GM21390 (cell line): ENCODE measurements around the gene CD164L2.
"Not testable (repeated sequence)": the region's sequence is repeated elsewhere in the genome, so short reads cannot be mapped to it uniquely, and the experiment has no call there.

Experiments used
- ATAC-seq: cut with Tn5 transposase; IDR thresholded peaks from one replicate; pipeline ENCODE4 v1.9.1; 2021; ENCODE audit not compliant: unreplicated experiment

CD164L2 gene

DNA sequence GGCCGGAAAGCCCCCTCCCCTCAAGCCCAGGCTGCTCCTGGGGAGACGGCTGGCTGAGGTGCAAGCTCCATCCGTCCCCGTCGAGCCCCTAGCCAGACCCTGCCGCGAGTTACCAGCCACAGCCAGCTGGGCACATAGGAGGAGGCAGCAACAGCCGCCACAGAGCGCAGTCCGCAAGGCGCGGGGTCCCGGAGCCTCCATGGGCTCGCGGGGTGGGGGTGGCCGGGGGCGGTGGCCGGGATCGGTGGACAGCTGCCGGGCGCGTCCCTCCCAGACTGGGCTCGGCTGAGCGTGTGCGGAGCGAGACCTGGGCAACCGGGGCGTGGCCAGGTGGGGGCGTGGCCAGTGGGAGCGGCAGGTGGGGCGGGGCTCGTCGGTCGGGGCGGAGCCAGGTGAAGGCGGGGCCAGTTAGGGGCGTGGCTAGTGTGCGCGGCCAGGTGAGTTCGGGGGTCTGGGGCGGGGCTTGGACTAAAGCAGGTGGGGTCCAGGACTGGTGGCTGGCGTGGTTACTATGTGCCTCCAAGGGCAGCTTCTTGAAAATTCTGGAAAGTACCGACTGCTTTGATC, at the start of gene CD164L2:
Gene CD164L2, minus strand, starts transcription at position 295 of the 567 bp plus-strand sequence. Its CDS starts 94 bp downstream, at position 201.
- ATAC-seq: no peak

DNA sequence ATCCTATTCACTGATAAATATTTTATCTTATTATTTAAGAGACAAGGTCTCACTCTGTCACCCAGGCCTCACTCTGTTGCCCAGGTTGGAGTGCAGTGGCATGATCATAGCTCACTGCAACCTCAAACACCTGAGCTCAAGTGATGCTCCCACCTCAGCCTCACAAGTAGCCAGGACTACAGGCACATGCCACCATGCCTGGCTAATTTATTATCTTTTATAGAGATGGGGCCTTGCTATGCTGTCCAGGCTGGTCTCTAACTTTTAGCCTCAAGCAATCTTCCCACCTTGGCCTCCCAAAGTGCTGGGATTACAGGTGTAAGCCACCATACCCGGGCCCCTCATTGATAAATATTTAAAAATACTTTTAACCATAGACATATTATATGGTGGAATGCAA, 49.6 kb upstream of the CD164L2 start:
- not testable (repeated sequence) for ATAC-seq

DNA sequence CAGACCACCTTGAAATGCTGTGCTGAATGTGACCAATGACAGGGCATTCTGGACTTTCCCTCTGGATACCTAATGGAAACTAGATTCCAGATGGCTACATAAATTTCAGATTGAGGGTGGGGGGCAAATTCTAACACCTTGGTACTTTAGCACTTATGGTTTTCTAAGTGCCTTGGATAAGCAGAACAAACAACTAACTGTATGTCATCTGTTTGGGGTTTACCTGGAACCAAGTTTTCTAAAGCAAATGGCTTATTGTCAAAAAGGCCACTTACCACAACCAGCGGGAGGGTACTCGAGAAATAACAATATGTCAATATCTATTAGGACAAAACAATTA, 48.4 kb upstream of the CD164L2 start:
- no peak for ATAC-seq

DNA sequence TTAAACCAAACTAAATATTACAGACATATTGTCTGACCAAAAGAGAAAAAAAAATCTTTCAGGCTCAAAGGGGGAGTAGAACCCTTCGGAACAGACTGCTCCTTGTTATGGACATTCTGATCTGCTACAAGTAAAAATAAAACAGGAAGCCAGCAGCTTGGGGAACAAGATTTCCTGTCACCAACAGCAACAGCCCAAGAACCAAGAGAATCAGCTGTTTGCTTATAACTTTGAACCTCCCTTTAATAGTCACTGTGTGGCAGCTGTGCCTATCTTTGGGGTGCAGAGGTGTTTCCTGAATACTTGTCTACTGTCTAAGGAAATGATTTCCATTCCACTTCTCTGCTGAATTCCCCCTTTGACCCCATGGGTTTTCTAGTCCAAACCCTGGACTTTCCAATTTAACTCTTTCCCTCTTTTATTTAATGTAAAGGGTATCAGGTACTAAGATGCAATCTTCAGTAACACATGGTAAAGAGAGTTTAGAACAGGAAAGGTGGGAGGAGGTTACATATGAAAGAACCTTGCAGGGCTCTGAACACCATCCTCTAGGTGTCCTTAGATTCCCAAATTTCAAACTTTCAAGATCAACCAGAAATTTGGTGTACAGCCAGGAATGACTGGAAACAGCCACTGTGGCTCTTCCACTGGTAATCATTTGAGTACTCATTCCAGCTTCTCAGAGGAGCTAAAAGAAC, 47.9 kb upstream of the CD164L2 start:
- ATAC-seq: no peak

DNA sequence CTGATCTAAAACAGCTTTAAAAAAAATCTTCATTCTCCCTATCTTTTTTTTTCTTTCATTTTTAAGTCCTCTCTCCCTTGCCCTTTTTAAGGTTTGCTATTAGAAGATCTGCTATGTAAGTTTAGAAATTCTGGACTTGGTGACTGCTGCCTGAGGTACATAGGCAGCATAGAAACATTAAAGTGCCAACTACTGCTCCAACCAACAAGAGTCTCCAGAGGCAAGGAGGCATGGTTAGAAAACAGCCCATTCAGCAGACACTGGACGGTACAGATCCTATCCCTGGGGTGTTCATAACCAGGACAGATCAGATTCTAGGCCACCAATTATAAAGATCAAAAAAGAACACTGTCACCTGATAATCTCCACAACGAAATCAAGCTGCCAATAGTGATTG, 45.9 kb upstream of the CD164L2 start:
- ATAC-seq: no peak

DNA sequence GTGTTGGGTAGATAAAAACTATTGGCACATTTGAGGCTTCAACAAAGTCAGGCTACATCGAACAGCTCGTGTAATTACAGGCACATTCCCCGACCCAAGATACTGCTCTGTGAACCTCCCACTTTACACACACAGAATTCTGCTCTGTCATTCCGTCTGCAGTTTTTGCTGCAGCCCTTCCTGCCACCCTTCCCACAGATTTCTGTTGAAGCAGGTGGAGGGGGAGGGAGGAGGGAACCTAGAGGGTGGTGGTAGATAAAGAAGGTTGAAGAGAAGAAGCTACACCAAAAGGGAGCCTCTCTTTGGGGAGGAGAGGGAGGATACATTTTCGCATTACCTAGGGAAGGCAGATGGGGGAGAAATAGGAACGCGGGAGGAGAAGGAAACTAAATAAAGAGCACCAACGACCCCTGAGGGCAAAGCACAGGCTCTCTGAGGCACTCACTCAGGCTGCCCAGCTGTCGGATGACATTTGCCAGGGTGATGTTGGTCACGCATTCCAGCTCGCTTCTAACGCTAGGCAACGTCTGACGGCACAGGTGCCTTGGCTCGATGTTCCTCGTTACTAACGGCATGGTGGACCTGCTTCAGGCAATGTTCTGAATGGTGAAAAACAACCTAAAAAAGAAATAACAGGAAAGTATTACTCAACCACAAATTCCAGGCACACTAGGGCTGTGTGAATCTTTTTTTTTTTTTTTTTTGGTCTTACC, 45.3 kb upstream of the CD164L2 start:
- no peak for ATAC-seq

DNA sequence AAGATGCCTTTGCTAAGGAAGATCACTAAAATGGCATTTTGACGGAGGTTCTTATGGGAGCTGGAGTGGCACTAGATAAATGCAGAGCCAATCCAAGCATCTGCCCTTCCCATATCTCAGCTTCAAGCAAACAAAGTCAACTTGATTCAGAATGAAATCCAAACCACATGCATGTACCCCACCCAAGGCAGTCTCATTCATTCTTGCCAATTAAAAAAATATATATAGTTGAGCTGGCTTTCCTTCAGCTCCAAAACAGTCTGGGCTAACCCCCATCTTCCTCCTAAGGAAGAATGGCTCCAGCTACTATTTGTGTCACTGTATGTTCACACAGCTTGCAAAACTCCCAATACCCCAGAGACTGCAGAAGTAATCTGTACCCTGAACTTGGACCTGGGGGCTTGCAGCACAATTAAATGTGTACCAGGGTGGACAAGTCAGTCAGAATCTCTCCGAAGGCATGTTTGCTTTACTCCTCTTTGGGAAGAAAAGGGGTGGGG, 44.7 kb upstream of the CD164L2 start:
- no peak for ATAC-seq

DNA sequence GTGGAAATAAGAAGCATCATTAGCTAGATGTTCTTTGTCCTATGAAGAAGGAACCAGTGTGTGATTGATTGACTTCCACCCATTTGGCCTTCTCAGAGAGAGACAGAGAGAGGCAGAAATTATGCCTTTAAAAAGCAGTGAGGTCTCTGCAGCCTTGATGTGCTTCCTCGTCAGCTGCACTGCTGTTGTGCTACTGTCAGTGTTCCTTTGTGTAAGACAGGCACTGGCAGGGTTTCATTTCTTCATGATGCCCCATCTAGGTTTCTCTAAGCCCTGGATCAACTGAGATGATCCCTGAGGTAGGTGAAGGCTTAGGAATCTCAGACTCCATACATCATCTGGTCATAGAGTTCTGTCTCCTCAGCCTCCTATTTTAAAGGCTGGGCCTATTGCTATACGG, 44.2 kb upstream of the CD164L2 start:
- ATAC-seq: no peak

DNA sequence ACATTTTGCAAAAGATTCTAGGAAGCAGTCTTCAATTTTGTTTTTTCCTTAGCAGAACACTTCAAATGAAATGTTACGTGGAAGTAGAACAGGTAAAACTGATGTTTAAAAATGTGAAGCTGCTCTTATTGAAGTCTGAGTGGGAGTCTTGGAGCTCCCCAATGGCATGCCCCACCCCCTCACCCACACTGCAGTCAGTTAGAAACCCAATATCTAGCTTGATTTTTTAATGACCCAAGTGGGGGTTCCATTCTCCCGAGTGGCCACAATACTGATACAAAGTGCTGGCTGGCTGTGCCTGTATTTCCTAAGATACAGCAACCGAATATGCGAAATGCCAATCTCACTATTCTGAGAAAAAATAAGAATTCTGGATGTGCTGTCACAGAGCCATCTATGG, 40.6 kb upstream of the CD164L2 start:
- no peak for ATAC-seq

DNA sequence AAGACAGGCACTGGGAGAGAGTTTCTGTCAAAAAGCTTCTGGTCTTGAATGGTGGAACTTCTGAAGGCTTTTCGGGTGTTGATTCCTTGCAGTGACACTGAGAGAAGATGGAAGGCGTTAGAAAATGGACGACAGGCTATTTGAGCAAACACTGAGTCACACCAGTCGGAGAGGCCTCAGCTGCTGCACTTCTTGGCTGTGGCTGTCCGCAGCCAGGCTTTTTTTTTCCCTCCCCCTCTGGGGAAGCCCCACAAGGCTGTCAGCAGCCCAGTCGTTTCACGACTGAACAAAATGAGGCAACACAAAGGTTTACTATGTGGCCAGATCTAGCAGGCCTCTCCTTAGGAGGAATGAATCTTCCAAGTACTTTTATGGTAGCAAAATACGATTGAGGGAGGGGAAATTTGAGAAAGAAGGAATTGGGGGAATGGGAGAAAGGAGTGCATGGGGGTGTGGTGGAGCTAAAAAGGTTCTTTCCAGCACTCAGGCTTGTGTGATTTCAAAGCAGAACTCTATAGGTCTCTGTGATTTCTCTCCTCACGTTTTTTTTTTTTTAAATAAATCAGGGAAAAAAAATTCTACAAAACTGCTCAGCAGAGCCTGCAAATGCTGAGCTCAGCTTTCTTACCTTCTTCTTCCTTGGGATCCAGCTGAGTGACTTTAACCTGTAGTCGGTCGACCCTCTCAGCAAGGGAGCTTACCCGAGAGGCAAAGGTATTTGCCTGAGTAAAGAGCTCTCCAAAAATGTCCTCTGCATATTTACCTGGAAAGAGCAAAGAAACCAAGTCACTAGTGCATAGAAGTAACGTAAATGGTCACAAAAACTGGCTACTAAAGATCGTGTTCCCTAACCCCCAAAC, 35.4 kb upstream of the CD164L2 start:
- peak; percentile 53 for ATAC-seq

DNA sequence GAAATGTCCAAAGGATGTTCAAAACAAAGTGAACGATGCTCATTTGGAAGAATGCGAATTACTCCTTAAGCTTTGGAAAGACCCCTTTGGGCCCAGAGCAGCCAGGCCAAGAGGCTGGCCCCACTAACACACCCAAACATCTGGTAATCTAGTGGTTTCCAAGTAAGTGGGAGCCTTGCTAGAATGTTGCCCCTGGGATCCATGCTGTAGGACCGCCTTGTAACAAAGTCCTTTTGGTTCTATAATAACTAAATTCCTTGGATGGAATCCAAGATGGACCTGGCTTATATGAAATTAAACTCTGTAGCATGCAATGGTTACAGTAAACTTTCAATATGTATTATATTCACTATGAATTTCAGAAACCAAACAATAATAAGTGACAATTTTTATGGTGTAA, 34.6 kb upstream of the CD164L2 start:
- ATAC-seq: no peak

DNA sequence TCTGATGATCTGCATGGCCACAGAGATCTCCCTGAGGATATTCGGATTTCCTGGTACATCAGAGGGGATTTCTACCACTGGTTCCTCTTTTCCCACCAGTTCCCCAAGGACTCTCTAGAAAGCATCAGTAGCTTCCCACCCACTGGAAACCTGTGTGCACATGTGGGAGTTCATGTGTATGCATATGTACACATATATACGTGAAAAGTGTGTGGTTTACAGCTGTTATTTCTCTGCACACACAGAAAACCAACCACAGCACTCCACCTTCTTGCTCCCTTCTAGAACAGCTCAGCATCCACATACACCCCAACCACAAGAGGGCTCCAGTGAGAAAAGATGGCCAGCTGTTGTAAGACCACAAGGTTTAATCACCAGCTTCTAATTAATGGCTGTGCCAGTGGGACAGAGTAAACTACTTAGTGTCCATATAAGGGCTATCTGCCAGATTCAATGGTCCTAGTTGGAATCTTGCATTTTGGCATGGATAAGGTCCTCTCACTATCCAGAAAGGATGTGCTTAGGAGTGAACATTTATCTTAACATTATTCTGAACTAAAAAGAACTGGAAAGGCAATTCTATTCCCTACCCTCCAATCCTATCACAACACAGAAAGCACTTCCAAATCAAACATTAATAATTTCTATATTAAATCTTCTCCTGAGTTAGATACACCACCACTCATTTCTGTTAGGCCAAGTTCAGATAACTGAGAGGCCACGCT, 33.4 kb upstream of the CD164L2 start:
- ATAC-seq: no peak

DNA sequence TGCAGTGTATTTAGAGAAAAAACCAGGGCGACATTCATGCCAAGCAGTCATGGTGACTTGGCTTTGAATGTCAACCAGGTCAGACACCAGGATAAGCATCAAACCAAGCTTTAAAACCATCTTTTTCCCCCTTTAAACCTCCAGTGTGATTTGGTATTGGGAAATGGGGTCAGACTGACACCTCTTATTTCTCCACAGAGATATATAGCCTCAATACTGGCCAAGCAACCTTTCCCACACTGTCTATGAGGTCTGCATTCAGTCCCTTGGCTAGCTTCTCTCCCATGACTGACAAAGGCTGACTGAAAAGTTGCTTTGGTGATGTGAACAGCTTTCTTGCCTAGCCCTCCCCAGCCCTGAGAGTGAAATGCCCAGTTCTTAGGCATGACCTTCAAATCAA, 31.0 kb upstream of the CD164L2 start:
- no peak for ATAC-seq

DNA sequence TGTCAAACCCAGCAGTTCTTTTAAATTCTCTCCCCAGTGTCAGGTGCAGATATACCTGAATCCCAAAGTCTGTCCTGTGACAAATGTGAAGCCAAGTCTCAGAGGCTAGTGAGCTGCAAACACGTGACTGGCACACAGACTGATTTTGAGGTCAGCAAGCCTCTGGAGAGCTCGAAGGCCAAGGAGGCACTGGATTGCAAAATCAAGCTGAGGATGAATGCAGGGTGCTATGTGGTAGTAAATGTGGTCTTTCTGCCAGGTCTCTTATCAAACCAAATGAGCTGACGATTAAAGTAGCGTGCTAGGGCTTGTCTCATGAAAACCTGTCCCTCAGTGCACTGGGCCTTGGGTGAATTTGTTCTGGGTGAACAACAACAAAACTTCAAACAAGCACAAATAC, 29.9 kb upstream of the CD164L2 start:
- no peak for ATAC-seq

DNA sequence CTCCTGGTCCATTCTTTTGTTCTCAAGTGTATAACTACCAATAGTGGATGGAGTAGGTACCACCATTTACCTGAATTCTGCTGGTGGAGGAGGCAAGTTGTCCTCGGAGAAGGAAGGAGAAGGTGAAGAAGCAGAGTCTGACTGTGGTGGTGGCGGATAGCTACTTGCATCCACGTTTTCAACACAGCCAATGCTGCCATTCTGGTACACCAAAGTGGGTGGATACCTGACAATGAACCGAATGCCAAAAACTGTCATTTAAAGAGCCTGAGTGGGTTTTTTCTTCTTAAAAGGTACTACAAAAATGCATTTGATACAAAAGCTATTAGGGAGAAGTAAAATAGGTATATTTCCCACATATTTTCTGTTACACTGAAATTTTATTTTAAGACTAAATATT, 29.4 kb upstream of the CD164L2 start:
- ATAC-seq: no peak

DNA sequence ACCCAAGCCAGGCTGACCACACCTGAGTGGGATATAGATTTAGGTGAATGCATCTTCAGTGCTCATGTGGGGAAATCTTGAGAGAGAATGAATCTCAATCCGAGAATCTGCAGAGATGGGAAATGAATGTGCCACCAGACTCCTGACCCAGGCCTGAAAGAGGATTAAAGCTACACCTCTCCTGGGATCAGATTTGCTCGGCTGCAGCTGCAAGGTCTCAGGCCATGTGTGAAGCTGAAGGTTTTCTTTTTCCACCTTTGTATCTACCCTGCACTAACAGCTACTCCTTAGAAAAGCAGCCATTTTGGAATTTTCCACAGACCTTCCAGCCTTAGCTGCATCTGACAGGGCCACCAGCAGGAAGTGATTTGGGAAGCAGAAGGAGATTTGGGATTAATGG, 27.6 kb upstream of the CD164L2 start:
- no peak for ATAC-seq

DNA sequence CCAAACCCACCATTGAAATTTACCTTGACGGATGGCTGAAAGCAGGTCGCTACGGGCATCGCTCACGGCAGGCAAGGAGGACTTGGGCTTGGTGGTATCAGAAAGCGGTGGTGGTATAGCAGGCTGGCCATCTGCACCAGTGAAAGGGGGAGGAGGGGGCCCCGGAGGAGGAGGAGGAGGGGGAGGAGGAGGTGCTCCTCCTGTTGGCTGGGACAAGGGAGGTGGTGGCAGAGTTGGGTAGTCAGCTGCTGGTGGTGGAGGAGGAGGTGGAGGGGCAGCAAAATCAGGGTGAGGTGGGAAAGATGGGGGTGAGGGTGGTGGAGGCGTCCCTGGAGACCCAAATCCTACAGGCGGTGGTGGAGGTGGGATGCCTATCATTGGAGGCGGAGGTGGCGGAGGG, 26.5 kb upstream of the CD164L2 start:
- no peak for ATAC-seq

DNA sequence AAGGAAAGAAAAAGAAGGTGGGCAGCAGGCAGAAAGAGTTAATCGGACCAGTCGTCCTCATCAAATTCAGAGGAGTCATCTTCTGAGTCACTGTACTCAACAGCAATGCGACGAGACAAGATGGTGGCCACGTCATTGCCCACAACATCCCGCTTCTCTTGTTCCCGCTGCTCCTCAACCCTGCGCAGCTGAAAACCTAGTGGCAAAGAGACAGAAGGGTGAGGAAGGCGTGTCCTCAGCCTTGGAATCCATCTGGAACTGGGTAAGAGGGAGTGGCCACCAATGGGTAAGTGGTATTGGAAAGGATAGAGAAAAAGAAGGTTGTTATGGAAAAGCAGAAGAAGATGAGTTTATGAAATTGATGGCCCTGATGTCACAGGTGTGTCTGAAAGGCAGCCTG, 25.0 kb upstream of the CD164L2 start:
- ATAC-seq: no peak

DNA sequence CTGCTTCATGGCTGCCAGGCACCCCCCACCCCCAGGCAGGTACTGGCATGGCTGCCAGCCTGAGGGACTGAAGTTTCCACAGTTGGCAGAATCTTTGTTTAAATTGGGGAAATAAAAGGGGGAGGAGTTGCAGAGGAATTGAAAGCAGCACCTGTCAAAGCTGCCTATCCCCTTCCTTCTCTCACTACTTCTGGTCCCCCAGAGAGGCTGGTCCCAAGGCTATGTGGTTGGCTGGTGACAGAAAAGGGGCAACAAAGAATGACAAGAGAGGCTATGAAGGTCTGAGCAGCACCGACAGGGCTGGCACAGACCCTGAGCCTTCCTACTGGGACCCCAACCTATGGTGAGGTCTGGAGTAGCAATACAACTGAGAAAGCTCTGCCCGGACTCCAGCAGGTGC, 23.7 kb upstream of the CD164L2 start:
- ATAC-seq: not testable (repeated sequence)

DNA sequence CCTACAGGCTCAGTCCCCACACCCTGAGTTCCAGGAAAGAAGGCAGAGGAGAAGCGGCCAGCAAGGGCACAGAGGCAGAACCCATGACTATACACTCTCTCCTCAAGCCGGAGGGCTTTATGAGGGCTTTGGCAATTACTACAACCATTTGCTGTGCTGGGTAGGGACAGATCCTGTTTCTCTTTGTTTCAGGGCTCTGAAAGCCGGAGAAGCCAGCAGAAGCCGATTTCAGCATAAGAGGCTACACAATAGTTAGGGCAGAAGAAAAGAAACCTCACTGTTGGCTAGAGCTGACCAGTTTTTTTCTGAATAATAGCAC, 23.2 kb upstream of the CD164L2 start:
- ATAC-seq: no peak
